Liver (tissue), 9 donors: ENCODE measurements around the gene IL24. TPM values are rescaled to one million over a fixed set of nuclear protein-coding genes. Genes with fewer than 3 reads are reported as not detected.

Source experiments
- DNase-seq: peaks from one replicate; pipeline ENCODE4 v3.0.0-alpha.2; 2017; ENCODE audit warnings: low spot score
- H3K27ac ChIP-seq, 2 donors: one replicate each; pipeline ENCODE4 v1.7.0; 2013; ENCODE audit warnings: inconsistent platforms in 2 of 2, low read length in 2 of 2, control low read depth in 1 of 2, low read depth in 1 of 2, mild to moderate bottlenecking in 1 of 2
- H3K27me3 ChIP-seq, 4 donors: one replicate each; pipeline versions ENCODE4 v1.6.1 to v1.7.0; 2013; ENCODE audit warnings: low read length in 3 of 4, inconsistent platforms in 1 of 4, mild to moderate bottlenecking in 1 of 4, moderate library complexity in 1 of 4; ENCODE audit not compliant: control insufficient read depth in 4 of 4, insufficient read depth in 4 of 4
- H3K36me3 ChIP-seq, 4 donors: one replicate each; pipeline versions ENCODE4 v1.6.1 to v1.7.0; 2013; ENCODE audit warnings: low read length in 3 of 4, mild to moderate bottlenecking in 3 of 4, low read depth in 1 of 4, moderate library complexity in 1 of 4; ENCODE audit not compliant: control insufficient read depth in 4 of 4, insufficient read depth in 3 of 4
- H3K4me1 ChIP-seq, 4 donors: one replicate each; pipeline versions ENCODE4 v1.6.1 to v1.7.0; 2013; ENCODE audit warnings: low read length in 3 of 4, mild to moderate bottlenecking in 3 of 4, moderate library complexity in 1 of 4; ENCODE audit not compliant: control insufficient read depth in 4 of 4, insufficient read depth in 4 of 4
- H3K4me3 ChIP-seq, 3 donors: one replicate each; pipeline versions ENCODE4 v1.6.1 to v1.7.0; 2013; ENCODE audit warnings: low read length in 3 of 3, control low read depth in 1 of 3, low read depth in 1 of 3, mild to moderate bottlenecking in 1 of 3
- H3K9ac ChIP-seq, 2 donors: one replicate each; pipeline ENCODE4 v1.7.0; 2013; ENCODE audit warnings: low read length in 2 of 2, mild to moderate bottlenecking in 2 of 2, moderate library complexity in 2 of 2, control low read depth in 1 of 2, low read depth in 1 of 2
- H3K9me3 ChIP-seq, 4 donors: one replicate each; pipeline versions ENCODE4 v1.6.1 to v1.7.0; 2013; ENCODE audit warnings: low read length in 3 of 4; ENCODE audit not compliant: control insufficient read depth in 4 of 4
- EGR1 ChIP-seq, 2 donors: IDR thresholded peaks; 2 replicates each; pipeline ENCODE4 v1.6.1; 2016 to 2018; ENCODE audit warnings: antibody characterized with exemption in 2 of 2, low read depth in 2 of 2
- FOXA1 ChIP-seq: IDR thresholded peaks from 2 replicates; pipeline ENCODE4 v1.6.1; 2016; ENCODE audit warnings: antibody characterized with exemption
- FOXA2 ChIP-seq: IDR thresholded peaks from 2 replicates; pipeline ENCODE4 v1.6.1; 2016; ENCODE audit warnings: antibody characterized with exemption
- GABPA ChIP-seq, 2 donors: IDR thresholded peaks in 1 of 2; conservative IDR thresholded peaks in 1 of 2; 2 replicates each; pipeline ENCODE4 v1.6.1; 2016; ENCODE audit warnings: antibody characterized with exemption in 2 of 2, mild to moderate bottlenecking in 1 of 2, moderate library complexity in 1 of 2
- HNF4A ChIP-seq, 2 donors: conservative IDR thresholded peaks; 2 replicates each; pipeline ENCODE4 v1.6.1; 2016; ENCODE audit warnings: antibody characterized with exemption in 2 of 2, mild to moderate bottlenecking in 2 of 2
- HNF4G ChIP-seq: IDR thresholded peaks from 2 replicates; pipeline ENCODE4 v1.6.1; 2016; ENCODE audit warnings: antibody characterized with exemption
- JUND ChIP-seq, 2 donors: IDR thresholded peaks; 2 replicates each; pipeline ENCODE4 v1.6.1; 2016; ENCODE audit warnings: antibody characterized with exemption in 2 of 2
- NR2F2 ChIP-seq: IDR thresholded peaks from 2 replicates; pipeline ENCODE4 v1.6.1; 2016; ENCODE audit warnings: antibody characterized with exemption
- RAD21 ChIP-seq, 2 donors: IDR thresholded peaks; 2 replicates each; pipeline ENCODE4 v1.6.1; 2016; ENCODE audit warnings: antibody characterized with exemption in 2 of 2, mild to moderate bottlenecking in 2 of 2
- RXRA ChIP-seq, 2 donors: IDR thresholded peaks; 2 replicates each; pipeline ENCODE4 v1.6.1; 2017 to 2018; ENCODE audit warnings: antibody characterized with exemption in 2 of 2, mild to moderate bottlenecking in 1 of 2
- SP1 ChIP-seq: IDR thresholded peaks from 2 replicates; pipeline ENCODE4 v1.6.1; 2018; ENCODE audit warnings: antibody characterized with exemption, mild to moderate bottlenecking
- TAF1 ChIP-seq: conservative IDR thresholded peaks from 2 replicates; pipeline ENCODE4 v1.6.1; 2016; ENCODE audit warnings: antibody characterized with exemption, mild to moderate bottlenecking
- YY1 ChIP-seq: IDR thresholded peaks from 2 replicates; pipeline ENCODE4 v1.6.1; 2016; ENCODE audit warnings: antibody characterized with exemption, mild to moderate bottlenecking
- WGBS: extraction: QIAGEN DNeasy Blood & Tissue Kit; methylation state at CpG from one replicate; pipeline ENCODE4 v1.1.7; 2013; 5-methylcytosine and 5-hydroxymethylcytosine counted together
- polyA plus RNA-seq, 2 donors: library from polyadenylated mRNA; stranded (reverse) in 1 of 2; unstranded in 1 of 2; fragments of 200-250 nt in 1 of 2; fragments of >200 nt in 1 of 2; fragmentation: Nextera tagmentation in 1 of 2; extraction: Ambion mirVana in 1 of 2; gene quantifications; one replicate each; pipeline versions ENCODE4 v1.2.1 to v1.2.3, GENCODE V29; 2013 to 2015
- total RNA-seq, 2 donors: library from RNA; depleted of rRNA; stranded (reverse); fragments of >200 nt; gene quantifications; one replicate each; pipeline ENCODE4 v1.2.3, GENCODE V29; 2014
- TF ChIP-seq, protein P1 (sequence below): IDR thresholded peaks from 2 replicates; pipeline ENCODE4 v1.6.1; 2016; ENCODE audit warnings: antibody characterized with exemption
- TF ChIP-seq, protein P2 (sequence below): IDR thresholded peaks from 2 replicates; pipeline ENCODE4 v1.6.1; 2016; ENCODE audit warnings: antibody characterized with exemption
- TF ChIP-seq, protein P3 (sequence below): IDR thresholded peaks from 2 replicates; pipeline ENCODE4 v1.6.1; 2016; ENCODE audit warnings: antibody characterized with exemption, mild to moderate bottlenecking
- TF ChIP-seq, protein P4 (sequence below): IDR thresholded peaks from 2 replicates; pipeline ENCODE4 v1.6.1; 2016; ENCODE audit warnings: antibody characterized with exemption
- donor health status: healthy.
- donor health status: healthy.
- donor health status: healthy.
- donor health status: healthy.
- donor health status: healthy.

Gene IL24
- total and polyA plus RNA-seq, 4 donors, result 0.13 TPM; not detected in 3

DNA sequence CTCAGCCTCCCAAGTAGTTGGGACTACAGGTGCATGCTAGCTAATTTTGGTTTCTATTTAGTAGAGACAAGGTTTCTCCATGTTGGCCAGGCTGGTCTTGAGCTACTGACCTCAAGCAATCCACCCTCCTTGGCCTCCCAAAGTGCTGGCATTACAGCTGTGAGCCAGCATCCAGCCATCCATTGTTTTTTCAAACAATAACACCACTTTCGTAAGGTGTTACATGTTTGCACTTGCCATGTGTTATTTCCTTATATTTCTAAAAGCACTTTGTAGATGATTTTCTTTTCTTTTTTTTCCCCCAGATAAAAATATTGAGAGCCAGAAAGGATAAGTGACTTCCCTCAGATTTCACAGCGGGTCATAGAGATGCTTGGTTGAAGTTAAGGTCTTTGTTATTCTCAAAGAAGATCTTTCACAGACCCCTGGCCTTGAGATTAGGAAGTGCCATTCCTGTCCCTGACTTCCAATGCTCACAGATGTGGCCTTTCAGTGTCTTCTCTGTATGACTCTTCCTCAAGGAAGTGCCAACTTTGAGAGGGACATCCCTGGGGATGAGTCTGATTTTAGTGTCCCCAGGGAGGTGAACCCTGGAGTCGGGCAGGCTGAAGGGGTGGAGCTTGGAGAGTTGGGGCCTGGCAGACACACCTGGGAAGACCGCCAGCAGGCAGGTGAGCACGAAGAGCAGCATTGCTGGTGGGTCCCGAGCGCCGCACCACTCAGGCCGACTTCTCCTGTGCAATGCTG is 42.8 kb downstream of the IL24 start:
- TF ChIP-seq, protein P1, sequence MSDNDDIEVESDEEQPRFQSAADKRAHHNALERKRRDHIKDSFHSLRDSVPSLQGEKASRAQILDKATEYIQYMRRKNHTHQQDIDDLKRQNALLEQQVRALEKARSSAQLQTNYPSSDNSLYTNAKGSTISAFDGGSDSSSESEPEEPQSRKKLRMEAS, result no peak
- no peak for TF ChIP-seq HNF4A (conservative IDR thresholded peaks at IDR 0.05)
- TF ChIP-seq GABPA (IDR thresholded peaks at IDR 0.05 in 1 of 2, conservative IDR thresholded peaks at IDR 0.05 in 1 of 2), result no peak
- no peak for TF ChIP-seq SP1
- TF ChIP-seq RAD21 (IDR thresholded peaks at IDR 0.05), result no peak
- no peak for TF ChIP-seq FOXA2
- TF ChIP-seq, protein P2, sequence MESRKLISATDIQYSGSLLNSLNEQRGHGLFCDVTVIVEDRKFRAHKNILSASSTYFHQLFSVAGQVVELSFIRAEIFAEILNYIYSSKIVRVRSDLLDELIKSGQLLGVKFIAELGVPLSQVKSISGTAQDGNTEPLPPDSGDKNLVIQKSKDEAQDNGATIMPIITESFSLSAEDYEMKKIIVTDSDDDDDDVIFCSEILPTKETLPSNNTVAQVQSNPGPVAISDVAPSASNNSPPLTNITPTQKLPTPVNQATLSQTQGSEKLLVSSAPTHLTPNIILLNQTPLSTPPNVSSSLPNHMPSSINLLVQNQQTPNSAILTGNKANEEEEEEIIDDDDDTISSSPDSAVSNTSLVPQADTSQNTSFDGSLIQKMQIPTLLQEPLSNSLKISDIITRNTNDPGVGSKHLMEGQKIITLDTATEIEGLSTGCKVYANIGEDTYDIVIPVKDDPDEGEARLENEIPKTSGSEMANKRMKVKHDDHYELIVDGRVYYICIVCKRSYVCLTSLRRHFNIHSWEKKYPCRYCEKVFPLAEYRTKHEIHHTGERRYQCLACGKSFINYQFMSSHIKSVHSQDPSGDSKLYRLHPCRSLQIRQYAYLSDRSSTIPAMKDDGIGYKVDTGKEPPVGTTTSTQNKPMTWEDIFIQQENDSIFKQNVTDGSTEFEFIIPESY, result no peak
- TF ChIP-seq, protein P3, sequence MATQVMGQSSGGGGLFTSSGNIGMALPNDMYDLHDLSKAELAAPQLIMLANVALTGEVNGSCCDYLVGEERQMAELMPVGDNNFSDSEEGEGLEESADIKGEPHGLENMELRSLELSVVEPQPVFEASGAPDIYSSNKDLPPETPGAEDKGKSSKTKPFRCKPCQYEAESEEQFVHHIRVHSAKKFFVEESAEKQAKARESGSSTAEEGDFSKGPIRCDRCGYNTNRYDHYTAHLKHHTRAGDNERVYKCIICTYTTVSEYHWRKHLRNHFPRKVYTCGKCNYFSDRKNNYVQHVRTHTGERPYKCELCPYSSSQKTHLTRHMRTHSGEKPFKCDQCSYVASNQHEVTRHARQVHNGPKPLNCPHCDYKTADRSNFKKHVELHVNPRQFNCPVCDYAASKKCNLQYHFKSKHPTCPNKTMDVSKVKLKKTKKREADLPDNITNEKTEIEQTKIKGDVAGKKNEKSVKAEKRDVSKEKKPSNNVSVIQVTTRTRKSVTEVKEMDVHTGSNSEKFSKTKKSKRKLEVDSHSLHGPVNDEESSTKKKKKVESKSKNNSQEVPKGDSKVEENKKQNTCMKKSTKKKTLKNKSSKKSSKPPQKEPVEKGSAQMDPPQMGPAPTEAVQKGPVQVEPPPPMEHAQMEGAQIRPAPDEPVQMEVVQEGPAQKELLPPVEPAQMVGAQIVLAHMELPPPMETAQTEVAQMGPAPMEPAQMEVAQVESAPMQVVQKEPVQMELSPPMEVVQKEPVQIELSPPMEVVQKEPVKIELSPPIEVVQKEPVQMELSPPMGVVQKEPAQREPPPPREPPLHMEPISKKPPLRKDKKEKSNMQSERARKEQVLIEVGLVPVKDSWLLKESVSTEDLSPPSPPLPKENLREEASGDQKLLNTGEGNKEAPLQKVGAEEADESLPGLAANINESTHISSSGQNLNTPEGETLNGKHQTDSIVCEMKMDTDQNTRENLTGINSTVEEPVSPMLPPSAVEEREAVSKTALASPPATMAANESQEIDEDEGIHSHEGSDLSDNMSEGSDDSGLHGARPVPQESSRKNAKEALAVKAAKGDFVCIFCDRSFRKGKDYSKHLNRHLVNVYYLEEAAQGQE, result no peak
- TF ChIP-seq, protein P4, sequence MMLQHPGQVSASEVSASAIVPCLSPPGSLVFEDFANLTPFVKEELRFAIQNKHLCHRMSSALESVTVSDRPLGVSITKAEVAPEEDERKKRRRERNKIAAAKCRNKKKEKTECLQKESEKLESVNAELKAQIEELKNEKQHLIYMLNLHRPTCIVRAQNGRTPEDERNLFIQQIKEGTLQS, result no peak
- H3K27ac ChIP-seq, result no peak overlapping the region
- DNase-seq, result no peak
- 72% methylated on average over 9 of the region's 9 CpGs for WGBS
- no peak overlapping the region for H3K9ac ChIP-seq
- H3K4me3 ChIP-seq, result no peak overlapping the region
- no peaks in the 10 kb centered on the region for H3K27me3 ChIP-seq
- H3K36me3 ChIP-seq, result peaks cover 0 to 2% (median 0%) of the 10 kb centered on the region in 4 donors
- H3K4me1 ChIP-seq, result peaks cover 2 to 19% (median 7%) of the 10 kb centered on the region in 4 donors
- H3K9me3 ChIP-seq, result no peaks in the 10 kb centered on the region

DNA sequence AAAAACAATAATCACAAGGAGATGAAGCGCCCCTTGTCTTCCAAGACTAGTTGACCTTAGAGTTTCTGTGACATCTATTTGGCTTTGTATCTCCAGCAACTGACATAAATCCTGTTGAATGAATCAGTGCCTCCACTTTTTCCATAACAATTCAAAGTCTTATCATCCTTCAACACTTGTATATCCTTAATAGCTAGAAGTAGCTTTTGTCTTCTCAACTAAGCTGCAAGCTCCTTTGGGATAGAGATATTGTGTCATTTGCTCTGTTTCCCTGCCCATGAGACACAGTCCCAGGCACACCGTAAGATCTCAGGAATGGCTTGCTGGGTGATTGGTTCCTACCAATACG is 43.3 kb downstream of the IL24 start:
- WGBS, result 85% methylated on average over 3 of the region's 3 CpGs
- no peak for DNase-seq
- Histone ChIP-seq H3K27me3 (no peaks in the 10 kb centered on the region), H3K36me3 (peaks cover 0 to 2% (median 0%) of the 10 kb centered on the region in 4 donors), H3K9me3 (no peaks in the 10 kb centered on the region), H3K9ac (no peak overlapping the region), H3K27ac (no peak overlapping the region), H3K4me1 (peaks cover 2 to 25% (median 10%) of the 10 kb centered on the region in 4 donors), H3K4me3 (no peak overlapping the region)
- TF ChIP-seq, protein P1, result no peak
- no peak for TF ChIP-seq NR2F2
- TF ChIP-seq JUND (IDR thresholded peaks at IDR 0.05), result no peak
- TF ChIP-seq, protein P2, result no peak
- no peak for TF ChIP-seq GABPA (IDR thresholded peaks at IDR 0.05 in 1 of 2, conservative IDR thresholded peaks at IDR 0.05 in 1 of 2)
- TF ChIP-seq, protein P3, result no peak
- no peak for TF ChIP-seq RAD21 (IDR thresholded peaks at IDR 0.05)
- no peak for TF ChIP-seq YY1
- TF ChIP-seq HNF4A (conservative IDR thresholded peaks at IDR 0.05), result no peak
- no peak for TF ChIP-seq RXRA (IDR thresholded peaks at IDR 0.05)
- no peak for TF ChIP-seq TAF1
- TF ChIP-seq, protein P4, result no peak
- TF ChIP-seq HNF4G, result no peak
- TF ChIP-seq FOXA2, result no peak
- TF ChIP-seq SP1, result no peak
- no peak for TF ChIP-seq EGR1 (IDR thresholded peaks at IDR 0.05; ENCODE audit: low read depth in 2 of 2)
- TF ChIP-seq FOXA1, result no peak
